H1 (cell line): ENCODE results near the gene HS1BP3. TPM values are rescaled to one million over a fixed set of nuclear protein-coding genes. Genes with fewer than 3 reads are reported as not detected.

Experiments used
- CTCF ChIA-PET: fragments of 300-600 bp; sonication (Branson Sonifier 250); formaldehyde crosslinking; loops from one replicate; lab custom pipeline; 2021; ENCODE audit not compliant: partially characterized antibody; lab: Charles Lee
- POLR2A ChIA-PET: fragments of 300-600 bp; sonication (Branson Sonifier 250); formaldehyde crosslinking; loops from one replicate; lab custom pipeline; 2021; ENCODE audit warnings: inconsistent platforms; ENCODE audit not compliant: partially characterized antibody; lab: Charles Lee
- DNase-seq, 2 experiments: peaks; one replicate each; pipeline versions ENCODE4 v3.0.0 to v3.0.0-alpha.2; 2010 to 2022; ENCODE audit warnings: low spot score in 2 of 2, low read depth in 1 of 2, mixed read lengths in 1 of 2
- FAIRE-seq: peaks from 2 replicates; lab custom pipeline; 2011; peaks lifted over from hg19 to GRCh38; lab: Jason Lieb, UNC
- H2AFZ ChIP-seq: 2 replicates; pipeline ENCODE4 v1.8.1; 2012; ENCODE audit warnings: low read length, inconsistent platforms
- H2AK5ac ChIP-seq: 2 replicates; pipeline ENCODE4 v1.6.1; 2013; ENCODE audit warnings: low read depth, low read length
- H2BK120ac ChIP-seq: replicated peaks from 2 replicates; pipeline ENCODE3; 2013; ENCODE audit warnings: low read depth, low read length, inconsistent platforms
- H2BK12ac ChIP-seq: 2 replicates; pipeline ENCODE4 v1.6.1; 2013; ENCODE audit warnings: low read depth, low read length
- H2BK15ac ChIP-seq: 2 replicates; pipeline ENCODE4 v1.6.1; 2013; ENCODE audit warnings: low read length
- H2BK20ac ChIP-seq: 2 replicates; pipeline ENCODE4 v1.6.1; 2013; ENCODE audit warnings: low read length
- H2BK5ac ChIP-seq: 2 replicates; pipeline ENCODE4 v1.6.1; 2013; ENCODE audit warnings: low read depth, low read length
- H3K14ac ChIP-seq: 2 replicates; pipeline ENCODE4 v1.6.1; 2013; ENCODE audit warnings: inconsistent platforms; ENCODE audit not compliant: insufficient read length
- H3K18ac ChIP-seq: 2 replicates; pipeline ENCODE4 v1.6.1; 2013; ENCODE audit warnings: low read length; ENCODE audit errors: extremely low read depth
- H3K23ac ChIP-seq: 2 replicates; pipeline ENCODE4 v1.6.1; 2013; ENCODE audit warnings: inconsistent platforms; ENCODE audit not compliant: insufficient read length
- H3K23me2 ChIP-seq: 2 replicates; pipeline ENCODE4 v1.6.1; 2013; ENCODE audit warnings: low read depth, low read length
- H3K27ac ChIP-seq: 2 replicates; pipeline ENCODE4 v1.6.1; 2011; ENCODE audit warnings: low read depth, low read length, inconsistent platforms
- H3K27me3 ChIP-seq, 4 experiments: replicated peaks in 1 of 4; 1 replicate in 1 of 4; 2 replicates in 3 of 4; pipeline versions ENCODE4 v1.6.1 to v1.8.1; 2011 to 2013; ENCODE audit warnings: low read length in 3 of 4, mild to moderate bottlenecking in 3 of 4, inconsistent platforms in 2 of 4, mixed read lengths in 2 of 4, moderate library complexity in 1 of 4; ENCODE audit not compliant: control insufficient read depth in 3 of 4, insufficient read depth in 3 of 4; ENCODE audit errors: extremely low read depth in 1 of 4
- H3K36me3 ChIP-seq, 4 experiments: 2 replicates each; pipeline versions ENCODE4 v1.6.1 to v1.8.1; 2011 to 2013; ENCODE audit warnings: mild to moderate bottlenecking in 4 of 4, low read length in 3 of 4, moderate library complexity in 2 of 4, control low read depth in 1 of 4, inconsistent platforms in 1 of 4; ENCODE audit not compliant: insufficient read depth in 4 of 4, control insufficient read depth in 2 of 4
- H3K4ac ChIP-seq: replicated peaks from 2 replicates; pipeline ENCODE3; 2013; ENCODE audit warnings: low read length, low read depth, mixed read lengths, inconsistent platforms; ENCODE audit not compliant: insufficient read length
- H3K4me1 ChIP-seq, 4 experiments: replicated peaks in 1 of 4; 1 replicate in 1 of 4; 2 replicates in 3 of 4; pipeline versions ENCODE4 v1.6.1 to v1.8.1; 2011 to 2013; ENCODE audit warnings: low read length in 3 of 4, inconsistent platforms in 2 of 4, mixed read lengths in 1 of 4; ENCODE audit not compliant: insufficient read depth in 4 of 4, control insufficient read depth in 3 of 4
- H3K4me2 ChIP-seq, 2 experiments: 2 replicates each; pipeline versions ENCODE4 v1.6.1 to v1.8.1; 2011 to 2013; ENCODE audit warnings: low read depth in 2 of 2, low read length in 2 of 2, control low read depth in 1 of 2, inconsistent platforms in 1 of 2, mild to moderate bottlenecking in 1 of 2; ENCODE audit not compliant: insufficient read depth in 1 of 2
- H3K4me3 ChIP-seq, 4 experiments: fragments of 200-600, 300-600 bp in 1 of 4; sonication (generic), shearing (Covaris generic), sonication (Bioruptor Twin) in 1 of 4; 2 replicates each; pipeline versions ENCODE4 v1.5.1 to v1.8.1; 2011 to 2016; ENCODE audit warnings: low read length in 4 of 4, low read depth in 3 of 4, control low read depth in 2 of 4, inconsistent platforms in 2 of 4, mild to moderate bottlenecking in 2 of 4, mixed read lengths in 1 of 4, moderate library complexity in 1 of 4; ENCODE audit not compliant: insufficient read depth in 2 of 4; ENCODE audit errors: extremely low read depth in 1 of 4
- H3K56ac ChIP-seq: replicated peaks from 2 replicates; pipeline ENCODE3; 2013; ENCODE audit warnings: low read depth, mild to moderate bottlenecking, mixed read lengths, low read length, inconsistent platforms; ENCODE audit not compliant: insufficient read length
- H3K79me1 ChIP-seq: 2 replicates; pipeline ENCODE4 v1.6.1; 2013; ENCODE audit warnings: low read depth, low read length, control low read depth
- H3K79me2 ChIP-seq, 2 experiments: 2 replicates each; pipeline versions ENCODE4 v1.6.1 to v1.8.1; 2012 to 2013; ENCODE audit warnings: low read length in 2 of 2, mild to moderate bottlenecking in 2 of 2, inconsistent platforms in 1 of 2; ENCODE audit not compliant: insufficient read depth in 2 of 2, control insufficient read depth in 1 of 2
- H3K9ac ChIP-seq, 4 experiments: replicated peaks in 1 of 4; 1 replicate in 1 of 4; 2 replicates in 3 of 4; pipeline versions ENCODE4 v1.6.1 to v1.8.1; 2011 to 2013; ENCODE audit warnings: low read depth in 3 of 4, low read length in 3 of 4, control low read depth in 2 of 4, mild to moderate bottlenecking in 2 of 4, moderate library complexity in 2 of 4, inconsistent platforms in 1 of 4; ENCODE audit errors: extremely low read depth in 1 of 4
- H3K9me3 ChIP-seq, 2 experiments: 2 replicates each; pipeline versions ENCODE4 v1.6.1 to v1.8.1; 2012 to 2013; ENCODE audit warnings: mild to moderate bottlenecking in 2 of 2, moderate library complexity in 2 of 2, control low read depth in 1 of 2, inconsistent platforms in 1 of 2, low read depth in 1 of 2, low read length in 1 of 2, mixed read lengths in 1 of 2; ENCODE audit not compliant: insufficient read depth in 2 of 2
- H4K20me1 ChIP-seq, 2 experiments: replicated peaks in 1 of 2; 2 replicates each; pipeline versions ENCODE3 to v1.8.1; 2011 to 2013; ENCODE audit warnings: inconsistent platforms in 2 of 2, low read length in 2 of 2, mild to moderate bottlenecking in 1 of 2; ENCODE audit not compliant: insufficient read depth in 2 of 2, control insufficient read depth in 1 of 2
- H4K5ac ChIP-seq: 2 replicates; pipeline ENCODE4 v1.6.1; 2013; ENCODE audit warnings: low read length, low read depth, mixed read lengths, inconsistent platforms; ENCODE audit not compliant: insufficient read length
- H4K8ac ChIP-seq: 2 replicates; pipeline ENCODE4 v1.8.0; 2013; ENCODE audit warnings: mild to moderate bottlenecking, moderate library complexity, low read length, inconsistent platforms; ENCODE audit not compliant: insufficient read depth; ENCODE audit errors: extremely low read depth
- H4K91ac ChIP-seq: replicated peaks from 2 replicates; pipeline ENCODE3; 2013; ENCODE audit warnings: low read length, mixed read lengths, inconsistent platforms; ENCODE audit not compliant: insufficient read length
- BCL11A ChIP-seq, 2 experiments: IDR thresholded peaks; one replicate each; pipeline ENCODE4 v1.6.1; 2011; ENCODE audit warnings: low read depth in 2 of 2, low read length in 2 of 2, mild to moderate bottlenecking in 2 of 2
- CHD2 ChIP-seq: IDR thresholded peaks from 2 replicates; pipeline ENCODE4 v1.6.1; 2012; ENCODE audit warnings: low read length, improper control_type of control experiment
- EGR1 ChIP-seq: IDR thresholded peaks from 2 replicates; pipeline ENCODE4 v1.6.1; 2011; ENCODE audit warnings: low read depth, low read length, borderline replicate concordance
- EZH2 ChIP-seq: fragments of 200-600 bp; sonication (generic); IDR thresholded peaks from 2 replicates; pipeline ENCODE4 v1.7.1; 2012; ENCODE audit warnings: low read depth, mild to moderate bottlenecking, moderate library complexity, low read length, inconsistent platforms; ENCODE audit not compliant: severe bottlenecking
- JUND ChIP-seq: IDR thresholded peaks from 2 replicates; pipeline ENCODE4 v1.6.1; 2011; ENCODE audit warnings: mild to moderate bottlenecking, improper control_type of control experiment, low read length
- NRF1 ChIP-seq: IDR thresholded peaks from 2 replicates; pipeline ENCODE4 v1.6.1; 2011; ENCODE audit warnings: mild to moderate bottlenecking, low read depth, low read length, improper control_type of control experiment
- SUZ12 ChIP-seq: fragments of 200-600 bp; sonication (generic); IDR thresholded peaks from 2 replicates; pipeline ENCODE4 v1.6.1; 2012; ENCODE audit warnings: mild to moderate bottlenecking, inconsistent platforms, low read length, moderate library complexity, mixed read lengths
- TAF7 ChIP-seq: optimal IDR thresholded peaks from 2 replicates; pipeline ENCODE3; 2011; ENCODE audit warnings: low read depth, mild to moderate bottlenecking, inconsistent platforms, low read length, moderate library complexity, borderline replicate concordance
- WGBS, 2 experiments: shearing (Covaris generic) in 1 of 2; methylation state at CpG; one replicate each; pipeline versions ENCODE4 v1.1.6 to v1.1.7; 2013 to 2015; ENCODE audit warnings: low lambda C conversion rate in 2 of 2, mixed read lengths in 2 of 2, inconsistent platforms in 1 of 2, low coverage in 1 of 2, missing lambda C conversion rate in 1 of 2; ENCODE audit not compliant: insufficient replicate concordance in 2 of 2, insufficient coverage in 1 of 2, insufficient read length in 1 of 2; ENCODE audit errors: extremely low coverage in 1 of 2, missing lambda C conversion rate in 1 of 2; 5-methylcytosine and 5-hydroxymethylcytosine counted together
- polyA plus RNA-seq, 7 experiments: library from polyadenylated mRNA; depleted of rRNA in 3 of 7; stranded (reverse) in 5 of 7; unstranded in 2 of 7; fragments of >200 nt in 5 of 7; fragments of 200-250 nt in 2 of 7; gene quantifications; 1 replicate in 5 of 7; 2 replicates in 1 of 7; 4 replicates in 1 of 7; pipeline versions ENCODE4 v1.2.1 to v1.2.3, GENCODE V29; 2011 to 2013; ENCODE audit warnings: missing spikeins in 2 of 7, mixed read lengths in 2 of 7
- total RNA-seq: library from RNA; stranded (reverse); fragmentation: NEBNext Ultra II Directional; extraction: Animal tissue kit (Norgen Biotek cat#: 25700); gene quantifications from 2 replicates; pipeline ENCODE4 v1.2.1, GENCODE V29; 2021

HS1BP3 gene
- total and polyA plus RNA-seq, 2 of the 8 experiments (the other 6 are each of a cell fraction or from before 2014, with no cell fraction given): 11.1 to 11.3 TPM

DNA sequence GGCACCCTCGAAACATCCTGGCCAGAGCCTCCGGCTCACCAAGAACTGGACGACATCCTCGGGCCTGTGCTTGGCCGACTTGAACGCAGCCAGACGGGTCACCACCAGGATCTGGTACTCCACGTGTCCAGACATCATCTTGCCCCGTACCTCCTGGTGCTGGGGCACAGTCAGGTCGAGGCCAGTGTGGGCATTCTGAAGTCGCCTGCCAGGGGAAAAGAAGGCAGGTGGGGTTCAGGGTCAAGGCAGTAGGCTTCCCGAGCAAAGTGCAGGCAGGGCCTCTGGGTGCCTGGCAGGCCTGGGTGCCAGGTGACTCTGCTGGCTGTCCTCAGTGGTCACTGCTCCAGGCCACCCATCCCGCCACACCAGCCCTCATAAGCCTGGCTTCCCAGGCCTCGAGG lies 5.6 kb downstream of the HS1BP3 start:
- WGBS, 2 experiments: 90% methylated on average over 14 of the region's 14 CpGs; no CpG with 5 or more reads in 1 of the 2 experiments
- CTCF ChIA-PET: interaction anchor here (0.8 to 17.7 kb wide), 5 partner anchors 16 to 228 kb away, joined by 3 to 367 read pairs (median 15); partner anchors contain the start of gene RHOB
- TF ChIP-seq EZH2 (no peak), NRF1 (no peak), SUZ12 (no peak), TAF7 (no peak), JUND (no peak), BCL11A (IDR thresholded peaks at IDR 0.05; ENCODE audit: low read depth in 2 of 2, low read length in 2 of 2) (no peak), CHD2 (no peak), EGR1 (no peak)

More for the DNA sequence above, 5.6 kb downstream of the HS1BP3 start:
- Histone ChIP-seq H3K23me2 (no peaks in the 10 kb centered on the region; the same call in 1 of the 2 replicates), H2BK15ac (no peak overlapping the region), H2BK20ac (no peak overlapping the region), H3K4ac (no peak overlapping the region), H3K23ac (no peak overlapping the region), H3K56ac (no peak overlapping the region), H2BK12ac (no peak overlapping the region), H4K8ac (no peak overlapping the region), H4K5ac (no peak overlapping the region), H2BK120ac (no peak overlapping the region), H3K18ac (no peak overlapping the region), H3K27ac (no peak overlapping the region), H3K27me3 (peaks cover 0 to 4% (median 0%) of the 10 kb centered on the region in 4 experiments; a peak in 3 of 7 replicates), H3K4me1 (peaks cover 0 to 5% (median 2%) of the 10 kb centered on the region in 4 experiments; a peak in 4 of 7 replicates), H3K79me1 (no peaks in the 10 kb centered on the region; the same call in 1 of the 2 replicates), H3K9ac (no peak overlapping the region), H2AFZ (no peak overlapping the region), H3K36me3 (no peaks in the 10 kb centered on the region), H2BK5ac (no peak overlapping the region), H2AK5ac (no peak overlapping the region), H3K4me2 (no peak overlapping the region), H3K79me2 (no peaks in the 10 kb centered on the region), H4K91ac (no peak overlapping the region), H3K14ac (no peak overlapping the region), H3K9me3 (no peaks in the 10 kb centered on the region), H4K20me1 (peaks cover 0 to 3% of the 10 kb centered on the region in 2 experiments), H3K4me3 (no peak overlapping the region)
- no peak for DNase-seq
- POLR2A ChIA-PET: interaction anchor here (2.1 kb wide), 1 partner anchor 198 kb away, joined by 11 read pairs; the partner anchor contains the start of gene RHOB
- FAIRE-seq: no peak
